ENCODE data around the gene ZMAT2. TPM values are rescaled to one million over a fixed set of nuclear protein-coding genes. Genes with fewer than 3 reads are reported as not detected.

Gene ZMAT2
- polyA plus RNA-seq, 1 donor = 78.7 TPM

DNA sequence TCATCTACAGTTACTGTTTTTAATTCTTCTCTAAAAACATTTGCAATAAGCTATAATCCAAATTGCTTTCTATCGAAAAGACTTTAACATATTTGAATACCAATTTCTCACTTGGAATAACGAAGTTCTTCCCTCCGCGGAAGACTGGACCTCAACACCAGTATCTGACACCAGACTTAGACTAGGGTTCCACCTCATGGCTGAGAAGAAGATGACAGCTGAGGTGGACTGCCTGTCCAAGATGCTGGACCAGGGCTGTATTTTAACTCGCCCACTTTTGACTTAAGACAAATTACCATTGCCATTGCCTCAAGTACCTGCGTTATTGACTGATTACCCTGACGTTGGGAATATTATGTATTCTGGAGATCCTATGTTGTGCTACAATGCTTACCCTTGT lies 34.1 kb downstream of the ZMAT2 start:
- WGBS (ENCODE audit: insufficient coverage, low lambda C conversion rate) = 72% methylated on average over 2 of the region's 7 CpGs
- H3K9me3 ChIP-seq (ENCODE audit: control insufficient read depth, low read depth, low read length) = no peaks in the 10 kb centered on the region
- no peaks in the 10 kb centered on the region for H3K36me3 ChIP-seq (ENCODE audit: control insufficient read depth, insufficient read depth, low read length)
- H3K4me3 ChIP-seq (ENCODE audit: low read length) = no peak overlapping the region
- no peak overlapping the region for H3K27ac ChIP-seq (ENCODE audit: low read length)
- DNase-seq = no peak
- peaks cover 2% of the 10 kb centered on the region for H3K27me3 ChIP-seq (ENCODE audit: control insufficient read depth, insufficient read depth, low read length)
- H3K4me1 ChIP-seq (ENCODE audit: control insufficient read depth, insufficient read depth, low read length) = no peaks in the 10 kb centered on the region

GRCh38 chr5:140737486-140737885 lies 37.2 kb downstream of the ZMAT2 start:
- 80% methylated on average over 1 of the region's 1 CpG for WGBS (ENCODE audit: insufficient coverage, low lambda C conversion rate)
- Histone ChIP-seq H3K9me3 (ENCODE audit: control insufficient read depth, low read depth, low read length) (no peaks in the 10 kb centered on the region), H3K27me3 (ENCODE audit: control insufficient read depth, insufficient read depth, low read length) (no peaks in the 10 kb centered on the region), H3K27ac (ENCODE audit: low read length) (no peak overlapping the region), H3K4me1 (ENCODE audit: control insufficient read depth, insufficient read depth, low read length) (no peaks in the 10 kb centered on the region), H3K36me3 (ENCODE audit: control insufficient read depth, insufficient read depth, low read length) (no peaks in the 10 kb centered on the region), H3K4me3 (ENCODE audit: low read length) (no peak overlapping the region)
- no peak for DNase-seq

DNA sequence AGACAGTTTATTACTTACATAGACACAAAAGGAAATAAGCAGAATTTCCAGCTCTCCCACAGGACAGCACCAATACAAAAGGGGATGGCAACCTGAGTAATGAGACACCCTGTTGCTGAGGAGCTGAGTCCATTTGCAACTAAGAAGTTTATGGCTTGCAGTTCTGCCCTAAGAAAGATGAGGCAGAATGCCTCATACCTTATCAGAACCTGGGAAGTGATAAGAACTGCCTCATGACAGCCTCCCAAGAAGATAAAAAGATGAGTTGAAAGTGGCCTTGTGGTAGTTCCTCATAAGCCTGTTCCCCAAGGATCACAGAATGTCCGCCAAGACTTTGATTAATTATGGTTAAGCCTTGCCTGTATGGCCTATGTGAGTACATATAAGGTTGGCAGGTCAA lies 41.7 kb downstream of the ZMAT2 start:
- Histone ChIP-seq H3K9me3 (ENCODE audit: control insufficient read depth, low read depth, low read length) (no peaks in the 10 kb centered on the region), H3K4me3 (ENCODE audit: low read length) (no peak overlapping the region)

GRCh38 chr5:140753561-140753960 lies 53.3 kb downstream of the ZMAT2 start:
- H3K36me3 ChIP-seq (ENCODE audit: control insufficient read depth, insufficient read depth, low read length) = no peaks in the 10 kb centered on the region
- H3K9me3 ChIP-seq (ENCODE audit: control insufficient read depth, low read depth, low read length) = peaks cover 24% of the 10 kb centered on the region

More for the DNA sequence above, 41.7 kb downstream of the ZMAT2 start:
- DNase-seq = no peak
- WGBS (ENCODE audit: insufficient coverage, low lambda C conversion rate) = no CpG with 5 or more reads among the region's 1 CpG
- no peaks in the 10 kb centered on the region for H3K27me3 ChIP-seq (ENCODE audit: control insufficient read depth, insufficient read depth, low read length)
- no peaks in the 10 kb centered on the region for H3K36me3 ChIP-seq (ENCODE audit: control insufficient read depth, insufficient read depth, low read length)
- H3K4me1 ChIP-seq (ENCODE audit: control insufficient read depth, insufficient read depth, low read length) = no peaks in the 10 kb centered on the region
- H3K27ac ChIP-seq (ENCODE audit: low read length) = no peak overlapping the region

More at GRCh38 chr5:140753561-140753960, 53.3 kb downstream of the ZMAT2 start:
- H3K27ac ChIP-seq (ENCODE audit: low read length) = no peak overlapping the region
- DNase-seq = no peak
- no peaks in the 10 kb centered on the region for H3K27me3 ChIP-seq (ENCODE audit: control insufficient read depth, insufficient read depth, low read length)
- WGBS (ENCODE audit: insufficient coverage, low lambda C conversion rate) = no CpG with 5 or more reads among the region's 5 CpGs
- no peaks in the 10 kb centered on the region for H3K4me1 ChIP-seq (ENCODE audit: control insufficient read depth, insufficient read depth, low read length)
- H3K4me3 ChIP-seq (ENCODE audit: low read length) = no peak overlapping the region

Other genes with a start within 250 kb of the ZMAT2 start
- 14.7 TPM for gene EIF4EBP3, start 152.8 kb upstream of the ZMAT2 start, polyA plus RNA-seq
- 21.7 TPM for gene SRA1, start 143.0 kb upstream of the ZMAT2 start, polyA plus RNA-seq
- 27.2 TPM for gene APBB3, start 135.8 kb upstream of the ZMAT2 start, polyA plus RNA-seq
- gene SLC35A4, start 135.6 kb upstream of the ZMAT2 start, polyA plus RNA-seq = 62.5 TPM
- gene CD14, start 67.3 kb upstream of the ZMAT2 start, polyA plus RNA-seq = 13.2 TPM
- 15.3 TPM for gene TMCO6, start 61.0 kb upstream of the ZMAT2 start, polyA plus RNA-seq
- gene NDUFA2, start 52.8 kb upstream of the ZMAT2 start, polyA plus RNA-seq = 77.8 TPM
- gene IK, start 52.6 kb upstream of the ZMAT2 start, polyA plus RNA-seq = 104 TPM
- gene WDR55, start 35.5 kb upstream of the ZMAT2 start, polyA plus RNA-seq = 19.9 TPM
- 0.22 TPM for gene DND1, start 26.9 kb upstream of the ZMAT2 start, polyA plus RNA-seq
- 55.4 TPM for gene HARS1, start 9.1 kb upstream of the ZMAT2 start, polyA plus RNA-seq
- 39.2 TPM for gene HARS2, start 9.0 kb upstream of the ZMAT2 start, polyA plus RNA-seq
- gene PCDHA1, start 85.7 kb downstream of the ZMAT2 start, polyA plus RNA-seq = 0.55 TPM
- gene PCDHA2, start 94.4 kb downstream of the ZMAT2 start, polyA plus RNA-seq = 0.81 TPM
- gene PCDHA3, start 100.6 kb downstream of the ZMAT2 start, polyA plus RNA-seq = 0.85 TPM
- gene PCDHA4, start 106.6 kb downstream of the ZMAT2 start, polyA plus RNA-seq = 1.3 TPM
- 0.46 TPM for gene PCDHA5, start 121.2 kb downstream of the ZMAT2 start, polyA plus RNA-seq
- gene PCDHA6, start 127.5 kb downstream of the ZMAT2 start, polyA plus RNA-seq = 0.85 TPM
- gene PCDHA7, start 133.8 kb downstream of the ZMAT2 start, polyA plus RNA-seq = 0.31 TPM
- gene PCDHA8, start 140.7 kb downstream of the ZMAT2 start, polyA plus RNA-seq = 0.43 TPM
- 0.24 TPM for gene PCDHA9, start 147.9 kb downstream of the ZMAT2 start, polyA plus RNA-seq
- gene PCDHA10, start 155.4 kb downstream of the ZMAT2 start, polyA plus RNA-seq = 1.1 TPM
- 1.3 TPM for gene PCDHA11, start 168.5 kb downstream of the ZMAT2 start, polyA plus RNA-seq
- 0.48 TPM for gene PCDHA12, start 174.9 kb downstream of the ZMAT2 start, polyA plus RNA-seq
- 0.72 TPM for gene PCDHA13, start 181.7 kb downstream of the ZMAT2 start, polyA plus RNA-seq
- 1.2 TPM for gene PCDHAC1, start 225.9 kb downstream of the ZMAT2 start, polyA plus RNA-seq